HepG2 (cell line): ENCODE data around the gene SLC1A5. TPM values are rescaled to one million over a fixed set of nuclear protein-coding genes. Genes with fewer than 3 reads are reported as not detected.
A peak's percentile ranks its signal among the peaks of the same experiment; 100 is the strongest.

Source experiments
- GLMP ChIP-seq: sonication (generic); formaldehyde crosslinking; IDR thresholded peaks from 2 replicates; pipeline ENCODE4 v1.9.0; 2021; ENCODE audit warnings: missing genetic modification reagents, mild to moderate bottlenecking, borderline replicate concordance
- GRHL1 ChIP-seq: sonication (generic); formaldehyde crosslinking; conservative IDR thresholded peaks from 2 replicates; pipeline ENCODE4 v1.8.0; 2022; ENCODE audit warnings: missing genetic modification reagents
- HOXA9 ChIP-seq: sonication (generic); formaldehyde crosslinking; IDR thresholded peaks from 2 replicates; pipeline ENCODE4 v1.8.1; 2022; ENCODE audit warnings: missing genetic modification reagents, mild to moderate bottlenecking, moderate library complexity, borderline replicate concordance
- NFYC ChIP-seq: IDR thresholded peaks from 2 replicates; pipeline ENCODE4 v1.6.1; 2016; ENCODE audit warnings: missing genetic modification reagents, missing compliant biosample characterization
- NPAS2 ChIP-seq: sonication (generic); formaldehyde crosslinking; IDR thresholded peaks from 2 replicates; pipeline ENCODE4 v1.8.0; 2022; ENCODE audit warnings: mild to moderate bottlenecking, missing genetic modification reagents, borderline replicate concordance
- NR2F2 ChIP-seq: IDR thresholded peaks from 2 replicates; pipeline ENCODE4 v1.6.1; 2012; ENCODE audit warnings: low read depth, inconsistent platforms, borderline replicate concordance
- PBX3 ChIP-seq: sonication (generic); formaldehyde crosslinking; IDR thresholded peaks from 2 replicates; pipeline ENCODE4 v1.8.1; 2023; ENCODE audit warnings: missing genetic modification reagents, inconsistent platforms, borderline replicate concordance
- RAD21 ChIP-seq: fragments of 450-650 bp; formaldehyde crosslinking; IDR thresholded peaks from 2 replicates; pipeline ENCODE4 v1.5.0; 2020; ENCODE audit warnings: mild to moderate bottlenecking
- RCOR2 ChIP-seq: IDR thresholded peaks from 2 replicates; pipeline ENCODE4 v1.6.1; 2016; ENCODE audit warnings: missing biosample characterization, missing genetic modification reagents
- RFXAP ChIP-seq: sonication (generic); formaldehyde crosslinking; IDR thresholded peaks from 2 replicates; pipeline ENCODE4 v1.4.0; 2020; ENCODE audit warnings: missing genetic modification reagents, borderline replicate concordance
- SIX1 ChIP-seq: sonication (generic); formaldehyde crosslinking; IDR thresholded peaks from 2 replicates; pipeline ENCODE4 v1.4.0; 2020; ENCODE audit warnings: missing genetic modification reagents, borderline replicate concordance
- SIX4 ChIP-seq: sonication (generic); formaldehyde crosslinking; IDR thresholded peaks from 2 replicates; pipeline ENCODE4 v1.4.0; 2020; ENCODE audit warnings: missing genetic modification reagents
- ZBTB34 ChIP-seq: sonication (generic); formaldehyde crosslinking; IDR thresholded peaks from 2 replicates; pipeline ENCODE4 v1.8.0; 2022; ENCODE audit warnings: mild to moderate bottlenecking, missing genetic modification reagents
- ZFP36 ChIP-seq: fragments of 150-350 bp; IDR thresholded peaks from 2 replicates; pipeline ENCODE4 v1.6.1; 2018; ENCODE audit warnings: borderline replicate concordance, low read length, low read depth; ENCODE audit not compliant: partially characterized antibody
- ZNF333 ChIP-seq: sonication (generic); formaldehyde crosslinking; IDR thresholded peaks from 2 replicates; pipeline ENCODE4 v1.4.0; 2020; ENCODE audit warnings: mild to moderate bottlenecking, missing genetic modification reagents, borderline replicate concordance
- ZNF883 ChIP-seq: sonication (generic); formaldehyde crosslinking; IDR thresholded peaks from 2 replicates; pipeline ENCODE4 v1.5.1; 2020; ENCODE audit warnings: mild to moderate bottlenecking, missing genetic modification reagents; ENCODE audit errors: not compliant biosample characterization
- ZSCAN12 ChIP-seq: sonication (generic); formaldehyde crosslinking; IDR thresholded peaks from 2 replicates; pipeline ENCODE4 v1.9.0; 2021; ENCODE audit warnings: mild to moderate bottlenecking, missing genetic modification reagents
- ZSCAN9 ChIP-seq: IDR thresholded peaks from 2 replicates; pipeline ENCODE4 v1.6.1; 2016; ENCODE audit warnings: borderline replicate concordance
- polyA plus RNA-seq, 8 experiments: library from polyadenylated mRNA; depleted of rRNA in 3 of 8; stranded (reverse) in 7 of 8; unstranded in 1 of 8; fragments of >200 nt; fragmentation: Illumina TruSeq in 4 of 8; extraction: Trizol in 4 of 8; gene quantifications; 2 replicates each; pipeline versions ENCODE4 v1.2.1 to v1.2.3, GENCODE V29; 2011 to 2016; ENCODE audit warnings: low read depth in 4 of 8, missing spikeins in 1 of 8, mixed read lengths in 1 of 8; ENCODE audit not compliant: insufficient read depth in 1 of 8
- total RNA-seq, 5 experiments: library from RNA; depleted of rRNA; stranded (reverse); fragments of >200 nt; fragmentation: Illumina TruSeq; extraction: Trizol; gene quantifications; 2 replicates each; pipeline ENCODE4 v1.2.3, GENCODE V29; 2016; ENCODE audit warnings: low read depth in 1 of 5
- TF ChIP-seq, protein P1 (sequence below): sonication (generic); formaldehyde crosslinking; IDR thresholded peaks from 2 replicates; pipeline ENCODE4 v1.4.0; 2020; ENCODE audit warnings: missing genetic modification reagents, borderline replicate concordance

SLC1A5 gene
- total and polyA plus RNA-seq, 2 of the 13 experiments (the other 11 are each of a cell fraction or from before 2014, with no cell fraction given): 120 to 159 TPM

DNA sequence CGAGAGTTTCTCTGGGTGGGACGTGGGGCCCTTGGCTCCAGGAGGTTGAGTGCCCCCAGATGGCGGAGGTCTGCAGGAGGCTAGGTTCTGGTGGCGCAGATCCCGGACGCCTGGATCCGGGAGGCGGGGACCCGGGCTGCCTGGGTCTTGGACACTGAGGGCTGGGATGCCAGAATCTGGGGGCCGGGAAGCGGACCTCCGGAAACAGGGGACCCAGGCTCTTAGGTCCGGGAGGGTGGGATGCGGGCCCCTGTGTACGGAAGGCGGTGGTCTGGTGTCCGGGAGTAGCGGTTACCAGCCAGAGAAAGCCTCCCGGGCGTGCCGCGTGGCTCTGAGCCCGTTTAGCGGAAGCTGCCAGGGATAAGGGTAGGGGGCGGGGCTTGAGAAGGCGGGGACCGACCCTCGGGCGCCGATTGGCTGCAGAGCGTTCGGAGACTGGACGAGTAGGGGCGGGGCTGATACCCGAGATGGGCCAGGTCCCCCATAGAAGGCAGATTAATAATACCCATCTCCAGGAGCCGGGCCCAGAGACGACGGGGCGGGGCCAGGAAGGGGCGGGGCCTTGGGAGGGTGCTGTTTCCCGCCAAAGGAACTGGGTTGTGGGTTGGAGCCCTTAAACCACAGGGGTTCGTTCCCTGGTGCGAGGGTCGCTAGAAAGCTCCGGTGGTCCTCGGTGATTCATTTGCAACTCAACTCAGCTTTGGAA, at the start of gene SLC1A5 (continued):
- TF ChIP-seq ZNF333 (CRISPR knock-in tag) (no peak), ZSCAN12 (CRISPR knock-in tag) (peak; percentile 74), SIX4 (CRISPR knock-in tag) (peak; percentile 73), NPAS2 (CRISPR knock-in tag) (no peak), ZNF883 (CRISPR knock-in tag) (no peak), NFYC (peak; percentile 78), SIX1 (CRISPR knock-in tag) (peak; percentile 72; the same call in 1 of the 2 replicates), NR2F2 (0 out of 2 replicates have a peak, but pooled peaks have one; percentile 15), RAD21 (peak; percentile 52; the same call in 1 of the 2 replicates), GLMP (CRISPR knock-in tag) (no peak), ZBTB34 (CRISPR knock-in tag) (no peak), PBX3 (no peak), ZSCAN9 (peak; percentile 92), HOXA9 (CRISPR knock-in tag) (no peak), RCOR2 (CRISPR knock-in tag) (no peak), GRHL1 (CRISPR knock-in tag) (no peak), RFXAP (no peak), ZFP36 (no peak)
- TF ChIP-seq, protein P1, sequence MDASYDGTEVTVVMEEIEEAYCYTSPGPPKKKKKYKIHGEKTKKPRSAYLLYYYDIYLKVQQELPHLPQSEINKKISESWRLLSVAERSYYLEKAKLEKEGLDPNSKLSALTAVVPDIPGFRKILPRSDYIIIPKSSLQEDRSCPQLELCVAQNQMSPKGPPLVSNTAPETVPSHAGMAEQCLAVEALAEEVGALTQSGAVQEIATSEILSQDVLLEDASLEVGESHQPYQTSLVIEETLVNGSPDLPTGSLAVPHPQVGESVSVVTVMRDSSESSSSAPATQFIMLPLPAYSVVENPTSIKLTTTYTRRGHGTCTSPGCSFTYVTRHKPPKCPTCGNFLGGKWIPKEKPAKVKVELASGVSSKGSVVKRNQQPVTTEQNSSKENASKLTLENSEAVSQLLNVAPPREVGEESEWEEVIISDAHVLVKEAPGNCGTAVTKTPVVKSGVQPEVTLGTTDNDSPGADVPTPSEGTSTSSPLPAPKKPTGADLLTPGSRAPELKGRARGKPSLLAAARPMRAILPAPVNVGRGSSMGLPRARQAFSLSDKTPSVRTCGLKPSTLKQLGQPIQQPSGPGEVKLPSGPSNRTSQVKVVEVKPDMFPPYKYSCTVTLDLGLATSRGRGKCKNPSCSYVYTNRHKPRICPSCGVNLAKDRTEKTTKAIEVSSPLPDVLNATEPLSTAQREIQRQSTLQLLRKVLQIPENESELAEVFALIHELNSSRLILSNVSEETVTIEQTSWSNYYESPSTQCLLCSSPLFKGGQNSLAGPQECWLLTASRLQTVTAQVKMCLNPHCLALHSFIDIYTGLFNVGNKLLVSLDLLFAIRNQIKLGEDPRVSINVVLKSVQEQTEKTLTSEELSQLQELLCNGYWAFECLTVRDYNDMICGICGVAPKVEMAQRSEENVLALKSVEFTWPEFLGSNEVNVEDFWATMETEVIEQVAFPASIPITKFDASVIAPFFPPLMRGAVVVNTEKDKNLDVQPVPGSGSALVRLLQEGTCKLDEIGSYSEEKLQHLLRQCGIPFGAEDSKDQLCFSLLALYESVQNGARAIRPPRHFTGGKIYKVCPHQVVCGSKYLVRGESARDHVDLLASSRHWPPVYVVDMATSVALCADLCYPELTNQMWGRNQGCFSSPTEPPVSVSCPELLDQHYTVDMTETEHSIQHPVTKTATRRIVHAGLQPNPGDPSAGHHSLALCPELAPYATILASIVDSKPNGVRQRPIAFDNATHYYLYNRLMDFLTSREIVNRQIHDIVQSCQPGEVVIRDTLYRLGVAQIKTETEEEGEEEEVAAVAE (CRISPR knock-in tag): peak; percentile 79; the same call in 1 of the 2 replicates
